ENCODE measurements around the gene HEXIM1.

Gene HEXIM1

DNA sequence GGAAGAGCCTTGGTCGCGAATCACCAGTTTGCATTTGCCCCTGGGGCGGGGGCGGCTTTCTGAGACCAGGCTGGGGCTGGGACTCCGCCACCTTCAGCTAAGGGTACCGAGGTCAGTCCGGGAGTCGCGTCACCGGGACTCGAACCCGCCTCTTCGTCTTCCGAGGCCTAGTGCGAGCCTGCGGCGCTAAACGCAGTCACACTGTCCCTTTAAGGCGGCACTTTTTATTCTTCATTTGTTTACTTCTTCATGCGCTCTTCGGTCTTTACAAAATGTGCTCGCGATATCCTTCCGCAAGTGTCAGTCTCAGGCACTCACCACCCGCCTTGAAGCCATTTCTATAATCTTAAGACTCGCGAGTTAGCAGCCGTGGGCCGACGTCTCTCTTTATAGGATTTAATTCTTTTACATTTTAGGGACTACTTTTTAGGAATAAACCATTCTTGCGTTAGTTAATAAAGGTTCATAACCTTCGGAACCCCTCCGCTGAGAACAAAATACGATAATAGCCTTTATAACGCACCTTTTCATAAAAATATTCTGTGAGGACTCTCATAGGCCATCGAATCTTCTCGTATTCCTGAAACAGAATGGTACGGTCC is 593 bp upstream of the HEXIM1 start:
- DNase-seq, result peak; percentile 91

DNA sequence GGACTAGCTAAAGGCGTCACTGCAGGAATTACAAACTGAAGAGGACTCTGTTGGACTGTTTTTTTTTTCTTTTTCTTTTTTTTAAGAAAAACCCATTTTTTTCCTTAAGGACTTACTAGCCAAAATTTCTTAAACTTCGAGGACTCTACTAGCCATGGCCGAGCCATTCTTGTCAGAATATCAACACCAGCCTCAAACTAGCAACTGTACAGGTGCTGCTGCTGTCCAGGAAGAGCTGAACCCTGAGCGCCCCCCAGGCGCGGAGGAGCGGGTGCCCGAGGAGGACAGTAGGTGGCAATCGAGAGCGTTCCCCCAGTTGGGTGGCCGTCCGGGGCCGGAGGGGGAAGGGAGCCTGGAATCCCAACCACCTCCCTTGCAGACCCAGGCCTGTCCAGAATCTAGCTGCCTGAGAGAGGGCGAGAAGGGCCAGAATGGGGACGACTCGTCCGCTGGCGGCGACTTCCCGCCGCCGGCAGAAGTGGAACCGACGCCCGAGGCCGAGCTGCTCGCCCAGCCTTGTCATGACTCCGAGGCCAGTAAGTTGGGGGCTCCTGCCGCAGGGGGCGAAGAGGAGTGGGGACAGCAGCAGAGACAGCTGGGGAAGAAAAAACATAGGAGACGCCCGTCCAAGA is 878 bp downstream of the HEXIM1 start:
- peak; percentile 68 for DNase-seq

DNA sequence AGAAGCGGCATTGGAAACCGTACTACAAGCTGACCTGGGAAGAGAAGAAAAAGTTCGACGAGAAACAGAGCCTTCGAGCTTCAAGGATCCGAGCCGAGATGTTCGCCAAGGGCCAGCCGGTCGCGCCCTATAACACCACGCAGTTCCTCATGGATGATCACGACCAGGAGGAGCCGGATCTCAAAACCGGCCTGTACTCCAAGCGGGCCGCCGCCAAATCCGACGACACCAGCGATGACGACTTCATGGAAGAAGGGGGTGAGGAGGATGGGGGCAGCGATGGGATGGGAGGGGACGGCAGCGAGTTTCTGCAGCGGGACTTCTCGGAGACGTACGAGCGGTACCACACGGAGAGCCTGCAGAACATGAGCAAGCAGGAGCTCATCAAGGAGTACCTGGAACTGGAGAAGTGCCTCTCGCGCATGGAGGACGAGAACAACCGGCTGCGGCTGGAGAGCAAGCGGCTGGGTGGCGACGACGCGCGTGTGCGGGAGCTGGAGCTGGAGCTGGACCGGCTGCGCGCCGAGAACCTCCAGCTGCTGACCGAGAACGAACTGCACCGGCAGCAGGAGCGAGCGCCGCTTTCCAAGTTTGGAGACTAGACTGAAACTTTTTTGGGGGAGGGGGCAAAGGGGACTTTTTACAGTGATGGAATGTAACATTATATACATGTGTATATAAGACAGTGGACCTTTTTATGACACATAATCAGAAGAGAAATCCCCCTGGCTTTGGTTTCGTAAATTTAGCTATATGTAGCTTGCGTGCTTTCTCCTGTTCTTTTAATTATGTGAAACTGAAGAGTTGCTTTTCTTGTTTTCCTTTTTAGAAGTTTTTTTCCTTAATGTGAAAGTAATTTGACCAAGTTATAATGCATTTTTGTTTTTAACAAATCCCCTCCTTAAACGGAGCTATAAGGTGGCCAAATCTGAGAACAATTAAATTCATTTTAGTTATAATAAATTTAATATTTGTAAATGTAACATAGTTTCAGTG is 1.7 kb downstream of the HEXIM1 start:
- peak; percentile 68 for DNase-seq

DNA sequence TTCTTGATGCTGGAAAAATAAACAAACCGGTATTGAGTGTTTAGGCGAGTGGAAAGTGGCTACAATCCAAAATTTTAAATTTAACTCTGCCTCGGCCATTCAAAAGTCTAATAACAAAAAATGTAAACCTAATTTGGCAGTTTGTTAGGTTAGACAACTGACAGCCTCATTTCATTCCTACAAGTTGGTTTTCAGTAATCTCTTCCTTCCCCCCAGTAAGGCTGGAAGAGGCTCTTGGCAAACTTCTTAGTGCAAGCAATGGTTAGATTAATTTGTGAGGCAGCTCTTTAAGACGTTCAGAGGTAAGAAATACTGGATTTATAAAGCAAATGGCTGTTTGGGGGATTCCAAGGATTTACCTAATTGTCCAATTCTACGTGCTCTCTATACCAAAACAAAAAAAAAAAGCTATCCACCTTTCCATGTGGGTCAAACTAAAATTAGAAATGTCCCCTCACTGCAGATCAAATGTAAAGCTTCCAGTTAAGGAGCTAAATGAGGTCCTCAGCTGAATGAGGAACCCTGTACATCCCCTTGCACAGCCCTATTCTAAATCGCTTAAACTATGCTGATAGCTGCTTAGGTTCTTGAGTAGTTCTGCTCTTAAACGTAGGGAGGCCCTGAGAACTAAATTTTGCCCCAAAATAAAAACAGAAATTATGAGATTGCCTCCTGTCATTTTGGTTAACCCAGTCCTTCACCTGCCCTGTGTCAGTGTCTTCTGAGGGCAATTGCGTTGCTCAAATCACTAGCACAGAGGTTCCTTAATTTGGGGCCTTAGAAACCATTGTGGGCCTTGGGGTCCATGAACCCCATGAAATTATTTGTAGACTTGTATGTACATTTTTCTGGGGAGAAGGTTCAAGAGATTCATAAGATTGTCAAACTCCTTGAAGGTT is 2.9 kb downstream of the HEXIM1 start:
- DNase-seq, result no peak

DNA sequence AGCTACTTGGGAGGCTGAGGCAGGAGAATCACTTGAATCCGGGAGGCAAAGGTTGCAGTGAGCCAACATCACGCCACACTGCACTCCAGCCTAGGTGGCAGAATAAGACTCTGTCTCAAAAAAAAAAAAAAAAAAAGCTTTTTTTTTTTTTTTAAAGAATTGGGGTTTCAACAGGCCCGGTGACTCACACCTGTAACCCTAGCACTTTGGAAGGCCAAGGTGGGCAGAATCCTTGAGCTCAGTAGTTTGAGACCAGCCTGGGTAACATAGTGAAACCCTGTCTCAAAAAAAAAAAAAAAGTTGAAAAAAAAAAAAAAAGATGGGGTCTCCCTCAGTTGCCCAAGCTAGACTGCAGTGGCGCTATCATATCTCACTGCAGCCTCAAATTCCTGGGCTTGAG is 6.8 kb downstream of the HEXIM1 start:
- no peak for DNase-seq

DNA sequence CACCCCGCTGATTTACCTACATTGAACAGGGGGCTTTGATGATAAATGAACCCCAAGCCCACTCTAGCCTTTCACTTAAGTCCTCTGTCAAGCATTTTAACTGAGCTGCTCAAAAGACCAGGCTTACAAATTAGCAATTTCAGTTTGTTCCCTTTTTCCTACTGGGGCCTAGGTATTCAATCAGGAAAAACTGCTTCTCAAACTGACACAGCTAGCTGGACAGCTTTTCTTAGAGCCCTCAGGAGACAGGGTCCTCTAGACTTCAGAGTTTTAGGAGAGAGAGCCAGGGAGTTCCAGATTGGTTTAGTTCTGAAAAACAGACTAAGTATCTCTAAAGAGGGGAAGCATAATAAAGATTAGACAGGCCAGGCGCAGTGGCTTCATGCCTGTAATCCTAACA is 7.2 kb downstream of the HEXIM1 start:
- DNase-seq, result no peak

DNA sequence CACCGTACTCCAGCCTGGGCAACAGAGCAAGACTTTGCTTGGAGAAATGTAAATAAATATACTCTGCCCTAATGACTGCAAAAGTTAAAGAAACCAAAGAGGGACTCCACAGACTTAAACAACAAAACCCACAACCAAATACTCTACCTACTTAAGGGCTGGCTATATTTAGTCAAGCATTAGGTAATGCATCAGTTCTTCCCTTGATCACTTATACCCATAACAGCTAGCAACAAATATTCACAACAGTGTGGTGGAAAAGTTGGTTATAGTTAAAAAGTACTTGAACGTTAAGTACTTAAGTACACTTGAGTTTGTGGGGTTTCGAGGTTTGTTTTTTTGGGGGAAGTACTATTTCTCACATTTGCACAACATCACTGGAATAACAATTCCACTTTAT is 8.0 kb downstream of the HEXIM1 start:
- DNase-seq, result no peak

DNA sequence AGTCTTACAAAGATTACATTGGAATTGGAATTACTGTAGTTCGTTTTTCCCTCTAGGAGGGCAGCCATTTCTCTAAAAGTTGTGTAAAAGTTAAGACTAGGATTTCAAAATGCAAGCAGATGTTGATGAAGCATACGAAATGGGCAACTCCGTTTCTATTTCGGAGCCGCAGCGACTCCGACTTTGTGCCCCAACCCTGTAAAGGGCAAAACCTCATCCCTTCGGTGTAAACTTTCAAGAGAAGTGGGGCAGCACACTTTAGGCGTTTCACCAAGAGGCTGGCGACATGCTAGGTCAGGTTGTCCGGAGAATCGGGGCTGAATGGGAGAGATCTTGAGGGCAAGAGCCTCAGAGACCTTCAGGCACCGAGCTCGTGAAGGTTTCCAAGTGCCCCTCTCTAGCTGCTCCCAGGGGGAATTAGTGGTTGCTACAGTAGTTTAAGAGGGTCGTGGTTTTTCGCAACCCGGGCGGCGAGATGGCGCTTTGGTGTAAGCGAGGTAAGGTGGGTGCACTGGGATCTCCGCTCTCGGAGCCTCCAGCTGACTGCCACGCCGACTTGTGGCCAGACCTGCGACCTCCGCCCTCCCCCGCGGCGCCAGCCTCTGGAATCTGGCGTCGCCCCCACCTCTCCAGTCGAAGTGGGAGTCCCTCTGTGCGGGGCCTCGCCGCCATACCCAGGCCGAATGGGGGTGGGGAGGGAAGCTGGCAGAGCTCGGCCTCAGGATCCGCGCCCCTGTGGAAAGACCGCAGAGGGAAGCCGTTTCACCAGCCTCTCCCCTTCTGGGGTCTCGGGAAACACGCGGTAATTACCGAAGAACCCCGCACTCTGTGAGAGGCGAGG is 12.4 kb downstream of the HEXIM1 start:
- DNase-seq, result no peak

DNA sequence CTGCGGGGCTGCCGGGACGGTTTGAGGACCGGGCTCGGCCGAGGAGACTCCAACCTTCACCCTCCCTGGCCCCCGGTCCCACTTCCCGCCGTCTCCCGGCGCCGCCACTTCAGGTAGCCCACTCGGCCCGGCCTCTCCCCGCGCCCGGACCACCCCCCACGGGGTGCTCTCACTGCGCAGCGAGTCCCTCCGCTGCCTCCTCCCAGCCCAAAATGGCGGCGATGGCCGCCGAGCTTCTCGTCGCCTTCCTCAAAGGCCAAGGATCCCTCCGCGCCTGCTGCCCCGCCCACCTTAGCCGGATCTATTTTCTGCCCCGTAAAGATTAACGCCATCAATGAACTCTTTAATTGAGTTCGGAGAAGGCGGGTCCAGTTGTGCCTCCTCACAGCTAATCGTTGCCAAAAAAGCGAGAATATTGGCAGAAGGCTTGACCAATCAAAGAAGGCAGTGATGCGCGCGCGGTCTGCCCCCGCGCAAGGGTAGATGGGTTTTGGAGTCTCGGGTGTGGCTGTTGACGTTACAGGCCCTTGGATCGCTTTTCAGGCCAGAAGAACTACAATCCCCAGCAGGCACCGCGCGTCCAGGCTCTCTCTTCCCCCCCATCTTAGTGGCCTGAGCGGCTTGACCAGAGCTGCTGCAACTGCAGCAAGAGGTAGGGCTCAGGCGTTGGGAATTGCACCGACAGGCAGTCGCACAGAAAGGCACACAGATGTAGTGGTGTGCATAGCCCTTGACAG is 13.2 kb downstream of the HEXIM1 start, which contains the start of gene HEXIM2:
Gene HEXIM2 (plus strand): TSS at position 588 of the 737 bp plus-strand sequence. CDS start 919 bp downstream, outside the sequence.
- peak; percentile 100 for DNase-seq

DNA sequence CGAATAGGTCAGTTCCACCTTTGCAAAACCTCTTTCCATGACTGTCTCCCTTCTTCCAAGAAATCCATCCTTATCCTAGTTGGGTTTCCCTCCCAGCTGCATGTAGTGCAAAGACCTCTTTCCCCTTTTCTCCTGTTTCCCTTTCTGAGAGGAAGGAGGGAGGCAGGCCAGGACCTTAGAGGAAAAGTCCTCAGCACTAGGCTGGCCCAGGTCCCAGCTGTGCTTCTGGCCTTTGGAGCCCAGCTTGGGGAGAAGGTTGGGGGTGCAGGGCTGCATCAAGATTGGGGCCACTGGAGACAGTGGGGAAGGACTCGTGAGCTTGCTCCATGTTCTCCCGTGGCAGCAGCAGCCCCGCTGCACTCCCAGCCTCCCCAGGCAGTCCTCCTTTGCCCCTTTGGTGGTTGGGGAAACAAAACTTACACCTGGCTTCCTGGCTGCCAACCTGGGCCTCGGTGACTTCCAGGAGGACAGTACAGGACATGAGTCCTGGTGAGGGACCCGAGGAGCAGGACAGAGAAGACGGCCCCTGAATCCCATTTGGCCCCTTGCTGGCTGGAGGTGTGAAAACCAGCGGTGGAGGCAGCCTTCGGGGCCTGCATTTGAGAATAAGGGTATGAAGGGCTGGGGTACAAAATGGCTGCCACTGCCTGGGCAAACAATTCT is 13.9 kb downstream of the HEXIM1 start:
- no peak for DNase-seq

DNA sequence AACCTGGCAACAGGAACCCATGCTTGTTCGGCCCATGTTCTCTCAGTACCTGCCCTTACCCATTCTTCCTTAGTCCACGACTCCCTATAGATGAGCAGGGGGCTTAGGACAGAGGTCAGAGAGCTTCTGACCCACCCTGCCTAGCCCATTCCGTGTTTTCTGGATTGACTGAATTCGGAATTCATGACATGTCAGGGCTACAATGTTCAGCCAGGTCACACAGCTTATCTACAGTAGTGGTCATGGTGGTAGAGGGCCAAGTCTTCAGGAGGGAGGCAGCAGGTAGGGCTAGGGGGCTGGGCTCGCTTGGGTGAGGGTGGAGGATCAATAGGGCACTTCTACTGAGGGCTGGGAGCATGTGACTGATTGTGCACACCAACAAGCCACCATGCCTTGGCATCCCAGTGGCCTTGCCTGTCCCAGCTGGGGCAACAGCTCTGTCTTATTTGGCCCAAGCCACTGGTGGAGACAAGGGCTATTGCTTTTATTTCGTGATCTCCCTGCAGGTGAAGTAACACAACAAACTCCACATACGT is 16.5 kb downstream of the HEXIM1 start:
- no peak for DNase-seq

DNA sequence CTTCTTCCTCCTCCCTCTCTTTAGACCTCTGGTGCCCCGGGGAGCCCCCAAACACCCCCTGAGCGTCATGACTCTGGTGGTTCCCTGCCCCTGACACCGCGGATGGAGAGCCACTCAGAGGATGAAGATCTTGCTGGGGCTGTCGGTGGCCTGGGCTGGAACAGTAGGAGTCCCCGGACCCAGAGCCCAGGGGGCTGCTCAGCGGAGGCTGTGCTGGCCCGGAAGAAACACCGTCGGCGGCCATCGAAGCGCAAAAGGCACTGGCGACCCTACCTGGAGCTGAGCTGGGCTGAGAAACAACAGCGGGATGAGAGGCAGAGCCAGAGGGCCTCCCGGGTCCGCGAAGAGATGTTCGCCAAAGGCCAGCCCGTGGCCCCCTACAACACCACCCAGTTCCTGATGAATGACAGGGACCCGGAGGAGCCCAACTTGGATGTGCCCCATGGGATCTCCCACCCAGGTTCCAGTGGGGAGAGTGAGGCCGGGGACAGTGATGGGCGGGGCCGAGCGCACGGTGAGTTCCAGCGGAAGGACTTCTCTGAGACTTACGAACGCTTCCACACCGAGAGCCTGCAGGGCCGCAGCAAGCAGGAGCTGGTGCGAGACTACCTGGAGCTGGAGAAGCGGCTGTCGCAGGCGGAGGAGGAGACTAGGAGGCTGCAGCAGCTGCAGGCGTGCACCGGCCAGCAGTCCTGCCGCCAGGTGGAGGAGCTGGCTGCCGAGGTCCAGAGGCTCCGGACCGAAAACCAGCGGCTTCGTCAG is 20.9 kb downstream of the HEXIM1 start:
- no peak for DNase-seq

DNA sequence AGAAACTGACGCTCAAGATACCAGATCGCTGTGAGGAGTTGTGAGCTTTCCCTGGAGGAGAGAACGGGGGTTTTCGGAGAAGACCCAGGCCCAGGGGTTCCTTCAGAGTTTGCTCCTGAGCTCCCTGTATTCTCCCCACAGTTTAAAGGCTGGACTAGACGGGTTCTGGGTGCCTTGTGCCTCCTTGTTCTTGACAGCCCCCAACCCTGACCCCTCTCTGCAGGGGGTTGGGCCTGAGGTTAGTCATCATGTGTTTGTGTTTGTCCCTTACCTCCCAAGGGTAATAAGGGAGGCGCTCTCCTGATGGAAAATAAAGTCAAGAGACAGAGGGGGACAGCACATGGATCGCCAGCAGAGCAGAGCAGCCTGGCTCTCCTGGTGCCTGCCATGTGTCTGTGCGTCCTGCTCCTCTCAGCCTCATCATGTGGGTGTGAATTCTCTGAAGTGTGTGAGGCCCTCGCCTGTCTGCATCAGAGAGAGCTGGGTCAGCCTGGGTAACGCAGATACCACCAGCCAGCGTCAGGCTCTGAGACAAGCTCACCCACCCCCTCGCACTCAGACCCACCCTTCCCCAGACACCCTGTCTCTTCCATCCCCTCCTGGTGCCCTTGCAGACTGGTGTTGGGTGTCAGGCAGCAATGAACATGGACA is 22.1 kb downstream of the HEXIM1 start:
- no peak for DNase-seq

DNA sequence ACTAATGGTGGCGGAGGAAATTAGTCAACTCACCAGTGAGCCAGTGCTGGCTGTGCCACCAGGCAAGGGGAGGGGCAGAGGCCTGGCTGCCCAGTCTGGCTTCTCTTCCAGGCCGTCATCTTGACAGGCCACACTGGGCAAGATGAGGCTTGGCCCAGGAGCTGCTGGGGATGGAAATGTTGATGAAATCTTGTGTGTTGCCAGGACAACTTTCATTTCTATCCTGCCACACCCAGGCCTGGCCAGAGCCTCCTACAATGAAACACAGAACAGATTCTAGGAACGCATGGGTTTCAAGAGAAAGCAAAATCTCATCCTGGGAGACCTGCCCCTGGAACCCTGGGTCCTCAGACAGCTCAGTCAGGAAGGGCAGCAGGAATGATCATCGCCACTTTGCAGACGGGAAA is 22.7 kb downstream of the HEXIM1 start:
- no peak for DNase-seq

DNA sequence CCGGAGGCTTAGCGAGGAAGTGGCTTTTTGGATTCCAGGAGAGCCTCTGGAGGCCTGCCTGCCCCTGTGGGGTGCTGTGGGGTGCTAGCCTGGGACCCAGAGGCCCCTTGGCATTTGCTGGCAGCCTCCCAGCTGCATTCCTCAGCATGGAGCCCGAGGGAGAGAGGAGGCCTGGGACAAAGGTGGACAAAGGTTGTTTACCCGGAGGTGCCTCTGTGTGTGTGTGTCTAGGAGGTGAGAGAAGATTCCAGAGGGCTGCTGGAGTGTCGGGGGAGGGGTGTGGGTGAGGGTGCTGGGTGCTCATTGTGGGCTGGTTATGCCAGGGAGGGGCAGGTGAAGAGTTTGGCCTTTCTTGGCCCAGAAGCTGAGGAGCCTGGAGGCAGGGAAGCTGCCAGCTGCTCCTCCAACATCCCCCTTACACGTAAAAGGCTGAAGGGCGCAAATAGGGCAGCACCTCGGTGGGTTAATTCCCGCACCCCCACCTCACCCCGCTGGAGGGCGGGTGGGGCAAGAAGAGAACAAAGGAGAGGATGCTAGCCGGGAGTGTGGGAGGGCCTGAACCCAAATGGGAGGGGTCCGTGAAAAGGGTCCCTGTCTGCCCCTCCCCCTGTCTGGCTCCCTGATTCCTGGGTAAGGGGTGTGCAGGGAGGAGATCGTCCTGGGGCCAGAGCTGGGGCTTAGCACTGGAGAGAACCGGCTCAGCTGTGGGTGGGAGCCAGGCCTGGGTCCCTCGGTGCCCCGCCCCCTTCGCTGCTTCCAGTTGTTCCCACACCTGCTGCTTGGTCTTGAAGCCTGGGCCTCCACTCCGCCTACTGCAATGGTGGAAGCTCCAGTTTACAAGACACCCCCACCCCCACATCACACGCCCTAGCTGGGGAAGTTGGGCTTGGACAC is 23.3 kb downstream of the HEXIM1 start:
- DNase-seq, result no peak

DNA sequence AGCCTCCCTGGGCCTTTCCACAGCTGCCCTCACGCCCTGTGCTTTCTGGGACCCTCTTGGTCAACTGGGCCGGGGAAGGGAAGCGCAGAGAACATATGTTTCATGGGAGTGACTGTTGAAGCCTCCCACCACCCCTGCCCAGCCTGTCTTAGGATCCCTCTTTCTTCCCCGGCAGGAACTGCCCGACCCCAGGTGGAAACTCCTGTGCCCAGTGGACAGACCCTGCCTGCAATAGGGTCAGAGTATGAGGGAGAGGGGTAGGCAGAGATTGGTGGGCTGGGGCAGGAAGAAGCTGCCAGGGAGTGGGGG is 23.9 kb downstream of the HEXIM1 start:
- no peak for DNase-seq

DNA sequence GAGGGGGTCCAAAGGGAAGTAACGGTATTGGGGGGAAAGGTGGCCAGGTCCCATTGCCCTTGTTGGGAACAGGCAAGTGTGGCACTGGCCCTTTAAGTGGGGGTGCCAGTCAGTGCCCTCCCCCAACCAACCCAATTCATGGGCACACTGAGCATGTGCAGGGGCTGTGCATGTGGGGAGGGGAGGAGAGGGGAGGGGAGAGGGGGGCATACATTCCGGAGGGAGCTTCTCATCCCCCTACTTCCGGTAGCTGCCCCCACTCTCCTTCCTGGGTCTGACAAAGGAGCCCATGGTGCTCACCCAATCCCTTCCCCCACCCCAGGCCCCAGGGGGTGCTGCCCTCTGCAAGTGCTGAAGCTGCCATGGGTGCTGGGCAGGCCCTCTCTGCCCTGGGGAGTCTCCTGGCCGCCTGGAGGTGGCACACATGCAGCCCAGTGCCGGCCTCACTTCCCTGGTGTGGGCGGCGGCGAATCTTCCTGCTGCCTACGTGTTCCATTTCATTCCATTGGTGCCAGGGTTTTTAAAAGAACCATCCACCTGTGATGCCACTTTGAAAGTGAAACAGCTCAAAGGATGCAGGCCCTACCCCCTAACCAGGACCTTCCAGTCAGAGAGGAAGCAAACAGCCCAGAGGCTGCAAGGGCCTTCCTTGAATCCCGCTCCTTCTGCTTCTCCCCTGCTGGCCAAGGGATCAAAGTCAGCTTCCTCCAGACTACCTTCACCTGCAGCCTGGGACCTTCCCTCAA is 24.4 kb downstream of the HEXIM1 start:
- peak; percentile 27 for DNase-seq
